ENCODE results near the gene ABCG1.

ABCG1 gene

GRCh38 chr21:42321231-42321630 is 102.3 kb downstream of the ABCG1 start:
- DNase-seq (ENCODE audit: low spot score): no peak

DNA sequence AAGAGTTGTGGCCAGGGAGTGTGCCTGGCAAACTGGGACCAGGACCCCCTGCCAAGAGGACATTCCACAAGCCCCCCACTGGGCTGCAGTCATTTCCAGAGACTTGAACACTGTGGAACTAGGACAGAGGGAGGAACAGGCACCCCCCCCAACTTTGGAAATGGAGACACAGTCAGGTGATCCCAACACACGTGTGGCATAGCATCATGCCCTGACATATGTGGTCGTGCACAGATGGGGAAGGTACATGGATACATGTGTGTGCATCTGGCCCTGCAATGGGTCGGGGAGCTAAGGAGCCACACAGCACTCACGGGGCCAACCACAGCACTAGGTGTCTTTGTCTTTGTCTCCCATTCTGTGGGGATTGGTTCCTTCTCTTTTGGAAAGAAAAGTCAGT is 102.9 kb downstream of the ABCG1 start:
- no peak for DNase-seq (ENCODE audit: low spot score)

- no peak for DNase-seq (ENCODE audit: low spot score)
Observed at GRCh38 chr21:42324896-42325295, 106.0 kb downstream of the ABCG1 start.

DNA sequence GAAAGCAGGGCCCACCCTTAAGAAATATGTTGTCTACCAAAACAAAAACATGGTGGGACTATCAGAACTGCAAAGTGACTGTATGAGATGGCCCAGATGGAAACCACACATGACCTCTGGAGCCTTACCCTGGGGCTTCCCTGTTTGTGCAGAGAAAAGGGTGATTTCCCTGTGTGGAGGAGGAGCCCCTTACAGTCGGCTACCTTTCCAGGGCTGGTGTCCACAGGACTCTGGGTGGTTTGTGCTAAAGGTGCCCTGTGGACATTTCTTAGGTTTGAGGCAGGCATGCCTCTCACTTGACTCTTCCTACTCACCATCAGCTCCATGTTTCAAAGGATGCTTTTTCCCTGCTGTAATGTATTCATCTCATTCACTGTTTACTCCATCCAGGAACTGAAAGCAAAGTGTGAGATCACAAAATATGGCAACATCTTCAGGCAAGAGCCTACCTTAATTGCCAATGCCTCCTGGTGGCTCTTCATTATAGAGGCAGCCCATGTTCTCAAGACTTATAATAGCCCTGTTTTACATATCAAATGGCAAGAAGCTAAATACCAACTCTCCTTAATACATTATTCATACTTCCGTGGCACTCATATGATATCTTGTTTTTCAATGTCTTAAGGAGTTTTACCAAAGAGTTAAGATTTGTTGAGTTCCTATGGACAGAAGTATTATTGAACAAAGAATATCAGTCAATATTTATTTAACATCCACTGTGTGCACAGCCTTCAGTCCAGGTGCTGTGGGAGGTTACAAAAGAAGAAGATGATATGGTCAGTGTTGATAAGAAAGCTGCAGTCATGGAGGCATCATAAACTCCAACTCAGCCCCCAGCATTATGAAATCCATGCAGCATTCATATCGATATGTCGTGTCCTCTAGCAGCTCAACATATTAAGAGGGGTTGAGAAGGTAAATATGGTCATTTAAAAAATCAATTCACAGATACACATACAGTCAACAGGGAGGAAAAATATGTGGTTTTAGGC is 111.7 kb downstream of the ABCG1 start:
- no peak for DNase-seq (ENCODE audit: low spot score)

GRCh38 chr21:42331660-42332059 is 112.7 kb downstream of the ABCG1 start:
- DNase-seq (ENCODE audit: low spot score): no peak

DNA sequence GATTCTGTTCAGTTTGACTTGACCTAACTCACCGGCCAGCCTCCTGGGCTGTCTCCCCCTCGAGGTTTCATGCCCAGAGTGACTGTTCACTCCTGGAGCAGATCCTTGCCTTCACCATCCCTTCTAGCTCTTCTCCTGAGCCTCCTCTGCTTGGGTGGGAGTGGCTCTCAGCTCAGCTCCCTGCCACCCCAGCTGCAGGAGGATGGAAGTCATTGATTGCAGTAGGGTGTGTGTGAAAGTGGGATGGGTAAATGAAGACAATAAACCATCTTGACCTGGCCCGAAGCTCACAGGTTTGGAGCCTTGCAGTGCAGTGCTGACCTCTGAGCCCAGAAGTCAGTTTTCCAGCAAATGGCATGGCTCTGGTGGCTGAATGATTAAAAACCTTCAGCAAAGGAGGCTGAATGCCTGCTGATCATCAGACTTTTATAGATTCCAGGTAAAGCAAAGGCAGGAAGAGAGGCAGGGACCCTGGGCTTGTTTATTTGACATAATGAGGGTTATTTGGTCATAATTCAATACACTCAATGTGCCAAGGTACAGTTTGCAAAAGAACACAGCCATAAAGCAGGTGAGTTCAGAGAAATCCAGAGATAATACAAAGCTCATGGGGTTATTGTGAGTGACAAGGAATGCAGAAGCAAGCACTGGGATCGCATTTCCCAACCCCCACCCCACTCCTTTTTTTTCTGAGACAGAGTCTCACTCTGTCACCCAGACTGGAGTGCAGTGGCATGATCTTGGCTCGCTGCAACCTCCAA is 113.8 kb downstream of the ABCG1 start:
- DNase-seq (ENCODE audit: low spot score): no peak

DNA sequence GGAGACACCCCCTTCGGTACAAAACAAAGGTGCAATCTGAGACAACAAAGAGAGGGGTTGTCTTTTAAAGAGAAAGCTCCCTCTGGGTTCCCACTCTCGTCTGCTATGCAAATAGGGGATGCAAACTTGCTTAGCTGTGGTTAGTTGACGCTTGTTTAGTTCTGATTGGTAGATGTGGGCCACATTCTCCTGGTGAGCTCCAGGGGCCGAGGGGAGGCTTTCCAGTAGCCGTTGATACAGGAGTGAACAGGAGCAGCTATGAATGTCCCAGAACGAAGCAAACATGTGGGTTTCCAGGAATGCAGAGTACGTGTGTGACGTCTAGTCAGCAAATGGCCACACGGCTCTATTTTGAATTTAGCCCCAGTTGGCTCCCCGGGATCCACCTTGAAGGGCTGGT is 117.1 kb downstream of the ABCG1 start:
- DNase-seq (ENCODE audit: low spot score): peak; percentile 84

GRCh38 chr21:42337276-42337675 is 118.3 kb downstream of the ABCG1 start:
- DNase-seq (ENCODE audit: low spot score): no peak

DNA sequence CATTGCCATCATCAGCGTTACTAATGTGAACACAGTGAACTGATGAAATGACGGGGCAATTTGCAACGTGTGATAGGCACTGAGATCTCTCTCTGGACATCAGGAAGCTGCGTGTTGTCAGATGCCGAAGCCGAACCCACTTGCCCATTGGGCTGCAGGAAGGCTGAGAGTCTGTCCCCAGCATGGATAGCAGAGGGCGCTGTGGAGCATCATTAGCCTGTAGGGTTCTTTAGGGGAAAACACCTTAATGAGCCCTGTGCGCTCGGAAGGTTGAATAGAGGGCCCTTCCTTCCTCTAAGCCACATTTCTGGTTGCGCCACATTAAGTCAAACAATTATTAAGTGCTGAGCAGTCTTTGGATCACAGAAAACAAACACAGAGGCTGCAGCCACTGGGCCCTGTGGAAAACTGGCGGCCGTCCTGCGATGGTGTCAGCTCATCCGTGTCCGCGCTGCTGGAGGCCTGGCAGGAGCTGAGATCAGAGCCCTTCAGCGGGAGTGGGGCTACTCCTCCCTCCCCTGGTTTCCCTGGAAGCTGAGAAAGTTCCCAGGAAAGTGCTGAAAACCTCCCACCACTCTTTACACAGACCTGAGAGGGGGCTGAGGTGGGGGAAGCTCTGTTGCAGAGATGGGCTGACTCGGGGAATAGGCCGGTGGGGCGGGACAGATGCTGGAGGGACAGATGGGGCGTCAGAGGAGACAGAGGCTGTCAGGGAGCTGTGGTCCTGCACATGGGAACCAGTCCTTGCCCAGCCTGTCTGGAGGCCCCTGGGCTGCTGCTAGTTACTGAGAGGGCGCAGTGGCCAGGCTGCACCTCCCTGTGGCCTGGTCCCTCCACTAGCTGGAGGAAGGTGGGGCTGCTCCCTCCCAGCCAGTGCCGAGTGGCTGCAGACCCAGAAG is 119.1 kb downstream of the ABCG1 start:
- peak; percentile 54 for DNase-seq (ENCODE audit: low spot score)

DNA sequence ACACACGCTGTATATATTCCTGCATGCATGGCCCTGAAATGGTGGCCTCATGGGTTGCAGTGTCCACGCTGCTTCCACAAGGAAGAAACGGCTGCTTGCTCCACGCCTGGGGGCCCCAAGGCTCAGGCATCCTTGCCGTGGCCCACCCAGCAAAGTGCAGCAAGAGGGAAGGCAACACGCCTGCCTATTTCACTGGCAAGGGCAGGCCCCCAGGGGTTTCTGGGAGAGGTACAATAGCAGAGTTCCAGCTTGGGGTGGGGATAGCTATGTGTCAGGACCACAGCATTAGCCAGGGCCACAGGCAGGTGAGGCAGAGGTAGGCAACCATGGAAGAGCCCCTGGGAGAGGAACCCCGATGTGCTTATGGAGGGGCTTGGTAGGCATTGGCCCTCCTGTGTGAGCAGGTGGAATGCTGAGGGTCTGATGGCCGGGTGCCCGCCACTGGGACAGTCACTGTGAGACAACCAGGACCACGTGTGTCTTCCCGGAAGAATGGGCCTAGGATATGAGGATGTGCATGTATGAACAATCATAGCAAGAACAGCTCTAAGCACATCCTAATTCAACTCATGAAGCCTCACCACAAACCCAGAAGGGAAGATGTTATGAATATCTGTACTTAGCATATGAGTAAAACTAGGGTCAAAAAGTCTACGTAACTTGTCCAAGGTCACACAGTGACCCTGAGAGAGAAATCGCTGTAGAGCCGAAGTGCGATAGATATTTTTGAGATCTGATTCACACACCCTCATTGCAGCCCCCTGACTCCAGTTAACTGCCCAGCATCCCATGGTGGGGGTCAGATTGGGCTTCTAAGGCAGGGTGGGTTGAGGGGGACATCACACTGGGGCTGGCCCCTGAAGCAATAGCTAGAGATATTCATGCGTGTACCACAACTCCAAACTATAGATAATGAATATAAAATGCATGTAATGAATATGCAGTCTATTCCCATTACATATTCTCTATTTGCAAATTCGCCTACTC is 120.1 kb downstream of the ABCG1 start:
- no peak for DNase-seq (ENCODE audit: low spot score)

- no peak for DNase-seq (ENCODE audit: low spot score)
Observed at GRCh38 chr21:42340187-42341050, 121.5 kb downstream of the ABCG1 start.

DNA sequence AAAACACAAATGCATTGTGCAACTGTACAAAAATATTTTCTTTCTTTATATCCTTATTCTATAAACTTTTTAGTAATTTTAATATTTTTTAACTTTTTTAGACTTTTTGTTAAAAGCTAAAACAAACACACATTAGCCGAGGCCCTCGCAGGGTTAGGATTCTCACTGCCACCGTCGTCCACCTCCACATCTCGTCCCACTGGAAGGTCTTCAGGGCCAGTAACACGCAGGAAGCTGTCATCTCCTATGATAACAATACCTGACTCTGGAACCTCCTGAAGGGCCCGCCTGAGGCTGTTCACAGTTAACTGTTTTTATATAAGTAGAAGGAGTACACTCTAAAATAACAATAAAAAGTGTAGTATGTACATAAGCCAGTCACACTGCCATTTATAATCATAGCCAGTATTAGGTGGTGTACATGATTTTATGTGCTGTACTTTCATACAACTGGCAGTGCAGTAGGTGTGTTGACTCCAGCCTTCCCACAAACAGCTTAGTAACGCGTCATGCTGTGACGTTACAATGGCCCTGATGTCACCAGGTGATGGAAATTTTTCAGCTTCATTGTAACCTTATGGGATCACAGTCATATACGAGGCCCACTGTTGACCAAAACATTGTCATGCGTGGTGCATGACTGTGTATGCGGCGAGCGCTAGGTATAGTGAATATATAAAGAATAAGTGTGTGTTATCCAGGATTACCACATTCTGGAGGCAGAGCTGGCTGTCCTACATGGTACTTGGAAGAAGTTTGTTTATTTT is 123.0 kb downstream of the ABCG1 start:
- DNase-seq (ENCODE audit: low spot score): no peak

DNA sequence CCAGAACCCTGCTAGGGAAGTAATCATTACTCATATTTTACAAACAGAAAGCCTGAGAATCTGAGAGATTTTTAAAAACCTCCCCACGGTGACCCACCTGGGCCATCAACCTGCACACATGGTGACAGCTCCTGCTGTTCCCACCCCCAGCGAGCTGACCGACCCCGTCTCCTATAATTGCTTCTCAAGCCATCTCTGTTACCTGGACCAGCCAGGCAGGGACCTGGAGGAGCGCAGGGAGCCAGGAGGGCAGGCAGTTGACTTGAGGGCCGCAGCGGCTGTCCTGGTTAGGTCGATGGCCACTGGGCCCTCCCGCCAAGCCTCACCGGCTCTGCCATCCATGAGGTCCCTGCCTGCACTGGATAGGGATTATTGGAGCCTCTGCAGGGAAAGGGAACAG is 124.2 kb downstream of the ABCG1 start:
- DNase-seq (ENCODE audit: low spot score): no peak

DNA sequence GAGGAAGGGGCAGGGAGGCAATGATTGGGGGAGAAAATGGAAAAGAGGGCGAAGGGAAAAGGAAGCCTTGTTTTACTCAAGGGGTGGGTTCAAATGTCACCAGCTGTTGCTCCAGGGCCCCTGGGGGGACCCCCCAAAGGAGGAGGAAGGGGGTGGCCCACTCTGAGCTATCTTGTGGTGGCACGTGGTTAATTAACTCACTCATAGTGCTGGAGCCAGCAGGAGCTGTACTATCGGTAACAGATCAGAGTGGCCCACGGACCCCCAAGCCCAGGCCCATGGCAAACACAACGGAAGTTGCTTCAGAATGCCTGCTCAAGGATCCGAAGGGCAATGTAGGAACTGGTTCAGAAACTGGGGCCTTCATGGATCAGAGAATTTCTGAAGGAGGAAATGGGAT is 124.6 kb downstream of the ABCG1 start:
- no peak for DNase-seq (ENCODE audit: low spot score)

- DNase-seq (ENCODE audit: low spot score): no peak
Observed at GRCh38 chr21:42343963-42344510, 125.1 kb downstream of the ABCG1 start.

DNA sequence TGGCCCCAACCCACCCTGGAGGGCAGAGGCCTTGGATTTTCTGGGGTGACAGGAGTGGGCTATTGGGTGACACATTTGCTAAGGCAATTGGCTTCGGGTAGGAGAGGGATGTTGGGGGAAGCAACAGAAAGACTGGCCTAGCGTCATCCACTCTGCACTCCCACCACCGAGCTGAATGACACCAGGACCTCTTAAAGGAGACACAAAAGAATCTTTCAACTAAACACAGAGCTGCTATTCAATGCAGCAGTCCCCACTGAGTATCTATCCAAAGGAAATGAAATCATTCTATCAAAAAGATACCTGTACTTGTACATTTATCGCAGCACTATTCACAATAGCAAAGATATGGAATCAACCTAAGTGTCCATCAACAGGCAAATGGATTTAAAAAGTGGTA is 125.7 kb downstream of the ABCG1 start:
- no peak for DNase-seq (ENCODE audit: low spot score)

DNA sequence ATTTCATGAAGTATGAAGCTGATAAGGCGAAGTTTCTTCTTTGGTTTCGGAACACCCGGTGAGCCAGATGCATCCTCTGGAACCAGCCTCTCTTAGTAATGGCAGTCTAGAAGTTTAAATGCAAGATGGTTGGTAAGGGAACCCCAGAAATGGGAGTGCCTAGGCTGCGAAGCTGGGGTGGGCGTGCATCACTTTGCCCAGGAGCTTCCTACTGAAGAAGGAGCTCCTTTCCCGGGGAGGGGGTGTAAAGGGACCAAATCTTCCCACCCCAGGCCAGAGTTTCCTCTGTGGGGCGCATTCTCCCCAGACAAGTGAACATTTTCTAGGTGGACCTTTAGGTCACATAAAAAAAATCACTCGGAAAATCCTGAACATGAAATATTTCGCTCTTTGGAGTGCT is 127.5 kb downstream of the ABCG1 start:
- no peak for DNase-seq (ENCODE audit: low spot score)

Measured in SW480 (cell line).